CD4-positive, alpha-beta T cell treated with Interleukin-6 at 100 ng/mL for 8 hours (primary cell): ENCODE results near the gene PHF21B.

Experiments
- DNase-seq: peaks from one replicate; pipeline ENCODE4 v3.0.0-alpha.2; 2020; ENCODE audit warnings: mixed read lengths, low spot score

PHF21B gene

DNA sequence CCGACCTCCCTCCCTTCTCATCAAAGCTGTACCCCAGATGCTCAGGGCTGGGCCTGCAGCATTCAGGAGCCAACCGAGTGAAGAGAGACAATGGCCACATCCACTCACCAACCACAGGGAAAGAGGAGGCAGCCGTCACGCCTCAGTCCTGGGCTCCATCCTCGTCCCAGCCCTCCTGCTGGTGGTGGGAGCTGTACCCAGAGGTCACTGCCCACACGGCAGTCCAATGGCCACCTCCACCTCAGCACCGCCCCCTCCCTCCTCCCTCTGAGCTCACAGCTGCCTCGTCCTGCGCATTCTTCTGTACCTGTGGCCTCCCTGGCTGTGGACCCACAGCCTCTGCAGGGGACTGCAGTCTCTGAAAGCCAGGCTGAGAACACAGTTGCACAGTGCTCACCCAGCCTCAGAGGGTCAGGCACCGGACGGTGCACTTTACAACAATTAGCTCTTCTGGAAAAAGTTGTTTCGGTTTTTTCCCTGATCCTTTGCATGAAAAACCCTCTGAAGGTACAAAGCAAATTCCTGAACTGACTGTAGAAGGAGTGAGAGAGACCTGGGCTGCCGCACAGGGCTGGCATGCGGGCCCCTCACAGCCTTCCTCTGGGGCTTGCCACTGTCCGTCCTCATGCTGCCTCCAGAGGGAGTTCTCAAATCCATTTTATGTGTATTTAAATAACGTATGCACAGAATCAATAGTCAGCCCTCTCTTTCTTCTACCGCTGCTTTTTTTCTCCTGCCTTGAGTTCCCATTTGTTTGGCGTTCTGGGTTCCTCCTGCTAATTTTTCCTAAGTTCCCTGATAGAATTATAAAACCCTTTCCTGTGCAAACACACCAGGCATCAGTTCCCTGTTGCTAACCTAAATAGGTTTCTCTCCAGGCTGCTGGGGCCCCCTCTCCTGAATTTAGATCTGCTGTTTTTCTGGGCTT, 52.7 kb downstream of the PHF21B start:
- no peak for DNase-seq

DNA sequence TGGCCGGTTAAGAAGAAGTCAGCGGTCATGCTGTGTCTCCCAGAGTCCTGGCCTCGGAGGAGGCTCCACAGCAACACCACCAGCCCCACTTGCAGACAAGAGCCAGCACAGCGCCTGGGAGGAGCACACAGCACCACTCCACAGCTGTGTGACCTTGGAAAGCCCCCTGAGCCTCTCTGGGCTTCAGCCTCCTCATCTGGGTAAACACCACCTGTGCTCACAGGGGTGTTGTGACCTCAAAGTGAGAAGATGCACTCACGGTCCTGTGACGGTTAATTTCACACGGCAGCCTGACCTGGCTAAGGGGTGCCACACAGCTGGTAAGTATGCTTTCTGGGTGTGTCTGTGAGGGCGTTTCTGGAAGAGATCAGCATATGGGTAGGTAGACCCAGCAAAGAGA, 54.7 kb downstream of the PHF21B start:
- DNase-seq = no peak

DNA sequence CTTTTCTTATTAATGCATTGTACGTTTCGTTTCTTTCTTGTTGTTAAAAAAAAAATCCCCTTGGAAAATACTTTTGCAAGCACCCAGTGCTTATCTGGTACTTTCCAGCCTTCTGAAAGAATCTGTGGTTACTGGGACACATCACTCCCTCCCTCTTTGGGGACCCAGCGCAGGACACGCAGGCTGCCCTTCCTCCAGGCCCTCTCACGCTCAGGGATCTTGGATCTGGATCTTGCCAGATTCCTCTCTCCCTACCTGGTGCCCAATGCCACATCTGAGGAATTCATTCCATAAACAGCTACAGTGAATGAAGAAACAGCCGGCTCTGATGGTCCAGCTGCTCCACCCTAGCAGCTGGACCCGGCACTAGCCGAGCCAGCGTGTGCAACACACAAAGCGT, 55.7 kb downstream of the PHF21B start:
- no peak for DNase-seq

DNA sequence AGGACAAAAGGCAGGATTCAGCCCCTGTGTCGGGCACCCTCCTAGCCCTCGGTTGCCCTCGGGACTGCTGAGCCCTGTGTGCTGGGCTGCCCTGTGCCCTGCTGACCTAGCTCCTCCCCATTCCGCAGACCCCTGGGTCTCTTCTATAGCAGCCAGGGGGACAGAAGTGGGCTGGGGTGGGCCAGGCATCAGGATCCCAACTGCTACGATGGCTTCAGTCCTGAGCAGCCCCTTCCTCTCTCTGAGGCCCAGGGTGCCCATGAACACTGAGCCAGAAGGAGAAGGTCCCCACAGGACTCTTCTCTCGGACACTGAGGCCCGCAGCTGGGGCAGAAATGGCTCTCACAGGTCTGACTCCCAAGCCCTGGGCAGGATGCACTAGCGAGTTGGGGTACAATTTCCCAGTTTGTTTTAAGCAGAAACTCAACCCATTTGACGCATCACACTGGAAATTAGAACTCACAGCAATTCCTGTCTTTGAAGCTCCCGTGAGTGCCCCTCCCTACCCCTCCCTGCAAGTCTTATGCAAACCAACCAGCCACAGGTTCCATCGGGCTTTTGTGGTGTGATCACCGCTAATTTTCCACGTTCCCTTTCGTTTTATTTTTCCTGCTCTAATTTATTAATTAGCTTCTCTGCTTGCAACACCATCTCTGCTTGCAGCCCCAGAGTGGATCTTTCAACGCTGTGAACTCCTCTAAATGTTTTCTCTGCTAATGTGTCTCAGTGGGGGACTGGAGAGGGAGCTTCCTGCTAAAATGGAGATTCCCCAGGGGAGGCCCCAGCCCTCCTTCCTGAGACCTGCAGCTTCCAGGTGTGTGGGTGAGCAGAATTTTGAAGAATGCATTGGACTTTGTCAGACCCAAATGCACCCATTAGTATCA, 56.7 kb downstream of the PHF21B start:
- no peak for DNase-seq

DNA sequence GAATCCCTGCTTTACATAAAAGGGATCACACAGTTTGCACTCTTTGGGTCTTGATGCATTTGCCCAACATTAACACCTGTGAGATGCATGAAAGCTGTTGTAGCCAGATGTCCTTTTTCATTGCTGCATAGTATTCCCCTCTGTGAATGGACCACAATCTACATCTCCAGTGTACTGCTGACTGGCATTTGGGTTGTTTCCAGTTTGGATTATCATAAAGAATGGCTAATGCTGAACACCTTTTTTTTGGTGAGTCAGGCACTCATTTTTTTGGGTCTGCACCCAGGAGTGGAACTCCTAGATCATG, 58.3 kb downstream of the PHF21B start:
- no peak for DNase-seq

DNA sequence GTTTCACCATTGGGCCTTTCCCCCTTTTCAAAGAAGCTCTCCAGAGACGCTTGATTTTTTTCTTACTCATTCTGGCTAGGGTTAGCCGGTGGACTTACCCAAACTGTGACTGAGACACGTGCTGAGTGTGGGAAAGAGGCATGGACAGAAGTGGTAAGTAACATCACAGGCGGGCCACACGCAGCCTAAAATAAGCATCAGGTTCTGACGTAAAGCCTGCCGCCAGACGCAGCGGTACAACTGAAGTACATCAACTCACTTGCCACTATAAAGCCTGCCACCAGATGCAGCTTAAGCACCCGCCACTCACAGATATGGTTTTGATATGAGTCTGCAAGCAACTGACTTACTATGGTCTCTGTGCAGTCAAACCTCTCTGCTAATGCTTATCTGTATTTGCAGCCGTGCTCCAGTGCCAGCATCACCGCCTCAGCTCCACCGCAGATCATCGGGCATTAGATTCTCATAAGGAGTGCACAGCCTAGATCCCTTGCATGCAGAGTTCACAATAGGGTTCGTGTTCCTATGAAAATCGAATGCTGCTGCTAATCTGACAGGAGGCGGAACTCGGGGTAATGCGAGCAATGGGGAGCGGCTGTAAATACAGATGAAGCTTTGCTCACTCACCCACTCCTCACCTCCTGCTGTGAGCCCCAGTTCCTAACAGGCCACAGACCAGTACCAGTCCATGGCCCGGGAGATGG, 58.8 kb downstream of the PHF21B start:
- no peak for DNase-seq

DNA sequence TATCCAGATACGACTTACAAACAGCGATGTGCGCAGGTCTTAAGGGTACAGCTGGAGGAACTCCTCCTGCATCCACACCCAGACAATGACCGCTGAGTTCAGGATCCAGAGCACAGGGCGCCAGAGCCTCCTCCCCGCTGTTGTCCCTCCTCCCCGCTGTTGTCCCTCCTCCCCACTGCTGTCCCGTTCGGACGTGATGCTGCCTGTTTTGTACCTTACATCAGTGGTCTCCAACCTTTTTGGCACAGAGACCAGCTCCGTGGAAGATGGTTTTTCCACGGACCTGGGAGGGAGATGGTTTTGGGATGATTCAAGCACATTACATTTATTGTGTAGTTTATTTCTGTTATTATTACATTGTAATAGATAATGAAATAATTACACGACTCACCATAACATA, 62.0 kb downstream of the PHF21B start:
- DNase-seq = no peak

DNA sequence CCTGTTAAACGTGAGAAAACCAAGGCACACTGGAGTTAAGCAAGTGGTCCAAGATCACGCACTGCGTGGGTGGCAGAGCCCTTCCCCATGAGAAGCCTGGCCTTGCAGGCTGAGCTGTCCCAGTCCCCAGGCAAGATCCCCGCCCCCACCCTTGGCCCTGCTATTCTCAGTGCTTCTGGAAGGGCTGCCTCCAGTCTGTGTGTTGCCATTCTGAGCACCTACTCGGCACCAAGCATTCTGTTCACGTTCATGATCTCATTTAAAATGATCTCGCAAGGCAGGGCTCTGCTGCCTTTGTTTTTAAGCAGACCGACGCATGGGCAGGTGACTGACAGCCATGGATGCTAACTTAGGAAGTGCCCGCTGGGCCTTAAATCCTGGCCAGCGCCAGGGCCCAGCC, 62.8 kb downstream of the PHF21B start:
- DNase-seq = no peak

DNA sequence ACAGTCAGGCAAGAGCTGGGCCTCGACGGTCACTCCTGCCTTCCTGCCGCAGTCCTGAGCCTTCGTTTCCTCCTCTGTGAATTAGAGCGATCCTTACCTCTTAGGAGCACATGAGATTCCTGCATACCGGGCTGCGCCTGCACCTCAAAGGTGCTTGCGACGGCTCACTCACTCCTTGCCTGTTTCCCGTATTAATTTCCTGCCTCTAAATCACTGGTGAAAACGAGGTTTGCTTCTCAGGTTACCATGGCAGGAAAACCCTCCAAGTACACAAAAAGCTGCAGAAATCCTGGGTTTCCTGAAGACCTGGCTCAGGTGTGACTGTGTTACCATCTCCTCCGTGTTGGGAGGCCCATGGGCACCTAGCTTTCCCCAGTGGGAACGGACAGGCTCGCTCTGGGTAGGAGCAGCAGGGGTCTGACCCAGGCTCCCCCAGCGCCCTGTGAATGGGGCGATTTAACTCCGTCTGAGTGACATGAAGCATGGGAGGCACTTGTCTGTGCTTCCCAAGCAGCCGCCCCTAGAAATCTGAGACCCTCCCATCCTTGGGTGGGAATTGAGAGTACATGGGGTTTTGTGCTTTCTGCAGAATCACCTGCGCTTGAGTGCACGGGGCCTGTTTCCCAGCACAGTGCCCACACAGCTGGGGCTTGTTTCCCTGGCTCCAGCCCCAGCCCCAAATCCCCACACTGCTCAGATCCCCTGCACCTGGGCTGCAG, 64.8 kb downstream of the PHF21B start:
- no peak for DNase-seq

DNA sequence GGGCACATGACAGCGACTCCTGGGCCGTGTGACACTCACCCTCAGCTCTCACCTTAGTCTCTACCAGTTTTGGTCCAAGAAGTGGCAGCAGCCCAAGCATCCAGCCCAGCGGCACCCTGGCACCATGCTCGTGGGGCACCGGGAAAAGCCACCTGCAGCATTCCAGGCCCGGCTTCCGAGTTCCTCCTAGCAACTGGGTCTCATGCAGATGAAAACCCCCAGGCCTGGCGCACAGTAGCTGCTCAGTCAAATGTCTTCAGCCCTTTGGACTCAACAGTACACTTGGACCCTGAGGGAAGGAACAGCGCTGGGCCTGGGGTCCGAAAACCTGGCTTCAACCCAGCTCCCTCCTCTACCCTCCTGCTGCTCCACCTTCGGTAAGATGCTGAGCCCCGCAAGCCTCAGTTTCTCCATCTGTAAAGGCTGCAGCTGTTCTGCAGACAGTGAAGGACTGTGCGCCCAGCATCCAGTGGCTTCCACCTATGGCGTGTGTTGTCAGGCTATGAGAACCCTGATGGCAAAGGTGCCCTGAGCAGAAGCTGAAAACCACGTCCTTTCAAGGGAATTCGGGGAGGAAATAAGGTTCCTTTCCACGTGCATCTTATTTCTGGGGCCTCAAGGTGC, 66.0 kb downstream of the PHF21B start:
- no peak for DNase-seq

DNA sequence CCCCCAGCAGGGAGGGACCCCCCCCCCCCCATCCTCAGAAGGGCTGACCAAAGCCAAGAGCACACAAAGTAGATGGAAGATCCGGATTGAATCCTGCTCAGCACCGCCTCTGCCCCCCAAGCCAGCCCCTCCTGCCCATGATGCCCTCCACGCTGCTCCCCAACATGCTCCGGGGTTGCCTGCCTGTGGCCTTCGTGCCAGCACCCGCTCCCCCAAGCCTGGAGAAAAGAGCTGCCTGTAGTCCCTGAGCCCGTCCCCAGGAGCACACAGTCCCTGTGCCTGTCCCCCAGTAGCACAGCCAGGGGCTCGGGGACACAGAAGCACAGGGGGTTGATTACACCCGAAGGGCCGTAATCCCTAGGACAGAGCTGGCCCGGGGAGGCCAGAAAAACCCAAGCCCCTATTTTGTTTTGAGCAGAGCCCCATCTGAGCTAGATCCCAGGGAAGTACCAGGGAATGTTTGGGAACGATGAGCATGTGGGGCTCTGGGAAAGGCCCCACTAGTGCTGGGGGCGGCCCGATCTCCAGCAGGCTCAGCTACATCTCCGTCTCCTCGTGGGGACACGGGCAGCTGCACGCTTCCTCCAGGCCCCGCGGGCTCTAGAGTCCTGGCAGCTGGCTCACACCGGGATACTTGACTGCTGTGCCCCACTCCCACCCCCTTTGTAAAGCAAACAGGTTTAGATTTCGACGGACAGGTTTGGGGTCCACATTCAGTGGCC, 66.7 kb downstream of the PHF21B start:
- no peak for DNase-seq

DNA sequence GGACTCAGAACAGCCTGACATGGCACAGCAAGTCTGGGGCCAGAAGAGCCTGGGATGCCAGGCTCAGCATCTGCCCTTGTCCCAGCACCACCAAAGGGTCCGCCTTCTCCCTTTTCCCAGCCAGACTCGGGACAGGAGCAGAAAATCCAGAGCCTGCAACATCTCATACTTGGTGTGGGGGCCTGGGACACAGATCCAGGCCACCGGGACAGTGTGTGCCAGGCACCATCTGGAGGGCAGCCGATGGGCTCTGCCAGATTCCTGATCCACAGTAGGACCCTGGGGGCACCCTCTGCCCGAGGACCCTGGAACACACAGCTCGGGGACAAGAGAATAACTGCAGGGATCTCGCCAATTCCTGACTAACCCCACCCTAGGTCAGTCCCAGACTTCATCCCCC, 67.7 kb downstream of the PHF21B start:
- DNase-seq = no peak

DNA sequence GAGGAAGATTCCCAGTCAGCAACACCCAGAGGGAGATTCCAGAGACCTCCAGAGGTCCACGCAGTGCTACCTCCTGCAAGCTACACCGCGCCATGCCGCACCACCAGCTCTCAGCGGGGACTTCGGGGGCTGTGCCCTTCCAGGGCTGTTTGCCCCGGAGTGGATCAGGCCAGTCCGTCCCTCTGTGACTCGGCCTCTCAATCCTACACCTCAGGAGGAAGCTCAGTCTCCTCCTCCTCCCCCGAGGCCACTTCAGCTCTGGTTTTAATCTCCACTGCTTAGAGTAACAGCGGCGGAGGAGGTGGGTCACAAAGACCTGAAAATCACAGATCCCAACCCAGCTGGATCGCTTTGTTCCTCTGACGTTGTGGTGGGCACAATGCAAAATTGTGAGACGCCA, 68.6 kb downstream of the PHF21B start:
- DNase-seq = no peak

DNA sequence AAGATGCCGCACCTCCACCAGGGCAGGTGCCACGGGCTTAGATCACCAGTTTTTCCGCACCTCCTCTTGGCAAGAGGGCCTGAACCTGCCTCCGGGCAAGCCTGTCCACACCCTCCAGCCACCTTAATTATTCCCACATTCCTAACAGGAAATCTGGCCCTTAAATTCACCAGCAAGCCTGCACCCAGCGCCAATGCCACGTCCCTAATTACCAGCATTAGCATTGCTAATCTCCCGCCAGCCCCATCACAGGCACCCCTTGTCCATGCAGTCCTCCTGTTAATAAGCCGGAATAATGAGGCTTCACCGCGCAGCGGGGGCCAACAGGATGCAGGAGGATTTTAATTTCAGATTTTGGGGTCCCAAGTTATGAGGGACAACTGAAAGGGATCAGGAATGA, 69.7 kb downstream of the PHF21B start:
- no peak for DNase-seq

DNA sequence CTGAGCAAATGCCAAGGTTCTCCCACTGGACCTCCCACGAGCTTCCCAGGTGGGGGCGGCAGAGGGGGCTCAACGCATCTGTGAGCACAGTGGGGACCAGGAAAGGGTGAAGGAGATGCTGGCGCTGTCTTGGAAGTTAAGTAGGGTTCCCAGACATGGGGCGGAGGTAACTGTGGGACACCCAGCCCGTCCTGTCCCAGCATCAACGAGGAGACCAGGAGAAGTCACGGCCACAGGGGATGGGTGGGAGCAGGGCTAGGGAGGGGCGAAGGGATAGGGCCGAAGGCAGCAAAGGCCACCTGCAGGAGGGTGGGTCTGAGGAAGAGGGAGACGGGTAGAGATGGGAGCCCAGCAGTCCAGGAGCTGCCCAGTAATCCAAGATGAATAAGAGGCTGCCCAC, 70.4 kb downstream of the PHF21B start:
- DNase-seq = no peak

DNA sequence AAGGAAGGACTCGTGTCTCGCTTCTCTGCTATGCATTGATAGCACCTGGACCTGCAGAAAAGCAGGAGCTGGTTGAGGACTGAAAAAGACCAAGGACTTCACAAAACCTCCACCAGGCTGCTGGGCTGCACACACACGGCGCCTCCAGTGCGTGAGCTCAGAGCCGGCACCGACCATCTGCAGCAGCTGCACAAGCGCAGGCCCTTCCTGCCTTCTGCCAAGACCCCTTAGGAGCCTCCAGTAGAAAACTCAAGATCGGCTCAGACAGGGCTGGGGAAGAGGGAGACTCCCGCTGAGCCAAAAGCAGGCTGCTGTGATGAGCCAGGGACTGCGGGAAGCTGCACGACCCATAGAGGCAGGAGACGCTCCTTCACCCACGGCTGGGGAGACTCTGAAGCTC, 70.9 kb downstream of the PHF21B start:
- no peak for DNase-seq

DNA sequence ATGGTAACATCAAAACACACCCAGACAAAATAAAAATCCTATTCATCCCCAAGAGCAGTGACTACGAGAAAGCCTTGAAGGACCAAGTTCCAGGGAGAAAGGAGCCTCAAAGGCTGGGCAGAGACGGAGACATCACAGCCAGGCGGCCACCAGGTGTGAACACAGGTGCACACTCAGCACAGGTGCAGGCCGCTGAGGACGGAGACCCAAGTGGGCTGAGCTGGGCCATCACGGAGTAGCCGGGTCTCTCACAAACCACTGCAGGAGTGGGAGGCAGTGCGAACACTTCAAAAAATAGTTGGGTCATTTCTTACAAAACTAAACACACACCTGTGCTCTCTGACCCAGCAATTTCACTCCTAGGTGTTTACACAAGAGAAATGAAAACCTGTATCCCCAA, 72.6 kb downstream of the PHF21B start:
- no peak for DNase-seq

DNA sequence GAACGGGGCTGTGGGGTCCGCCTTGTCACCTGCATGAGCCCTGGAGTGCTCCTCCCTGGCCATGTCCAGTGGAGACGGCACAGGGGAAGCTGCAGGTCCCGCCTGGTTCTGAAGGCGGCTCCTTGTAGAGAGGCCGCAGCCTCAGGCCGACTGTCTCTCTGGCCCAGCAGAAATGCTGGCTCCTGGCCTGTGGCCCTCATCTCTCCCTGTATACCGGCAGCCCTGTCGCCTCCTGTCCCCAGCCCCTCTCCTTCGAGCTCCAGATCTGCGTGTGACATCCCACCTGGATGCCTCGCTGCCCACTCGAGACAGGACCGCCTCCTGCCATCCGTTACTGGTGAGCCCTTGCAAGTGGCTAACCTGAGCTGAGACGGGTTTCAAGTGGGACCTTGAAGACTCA, 73.6 kb downstream of the PHF21B start:
- DNase-seq = no peak

DNA sequence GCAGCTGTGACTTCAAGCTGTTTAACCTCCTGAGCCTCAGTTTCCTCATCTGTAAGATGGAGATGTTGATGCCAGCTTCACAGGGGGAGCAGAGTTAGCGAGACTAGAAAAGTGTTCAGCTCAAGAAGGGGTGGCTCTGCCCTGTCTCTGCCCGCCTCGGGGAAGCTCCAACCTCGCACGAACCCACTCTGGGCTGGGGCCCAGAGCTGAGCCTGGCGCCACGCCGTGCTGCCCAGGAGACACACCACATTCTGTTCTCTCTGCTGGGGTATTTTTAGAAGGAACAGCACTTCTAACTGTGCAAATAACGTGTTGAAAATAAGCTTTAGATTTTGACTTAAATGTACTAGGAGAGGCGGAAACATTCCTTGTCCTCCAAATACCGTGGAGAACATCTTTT, 74.1 kb downstream of the PHF21B start:
- no peak for DNase-seq

DNA sequence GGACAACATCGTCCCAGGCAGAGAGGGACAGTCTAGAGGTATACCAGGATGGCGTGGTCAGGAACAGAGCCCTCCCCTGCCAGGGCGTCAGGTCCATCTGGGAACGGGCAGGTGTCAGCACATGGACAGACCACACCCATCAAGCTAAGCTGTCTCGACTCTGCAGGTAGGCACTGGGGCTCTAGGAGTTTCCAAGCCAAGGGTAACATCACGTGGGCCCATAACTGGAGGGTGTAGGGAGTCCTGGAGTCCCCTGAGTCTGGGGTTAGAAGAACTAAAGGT, 75.4 kb downstream of the PHF21B start:
- DNase-seq = no peak
